Chondrocyte (in vitro differentiated cells): ENCODE results near the gene PFDN4. TPM values are rescaled to one million over a fixed set of nuclear protein-coding genes. Genes with fewer than 3 reads are reported as not detected.
A peak's percentile ranks its signal among the peaks of the same experiment; 100 is the strongest.
"Not testable (repeated sequence)": the region's sequence is repeated elsewhere in the genome, so short reads cannot be mapped to it uniquely, and the experiment has no call there.

Experiments used
- DNase-seq: peaks from one replicate; pipeline ENCODE4 v3.0.0; 2021; ENCODE audit warnings: mixed read lengths, low spot score
- H3K27ac Mint-ChIP-seq: one replicate; pipeline ENCODE4 v1.8.0; 2021; ENCODE audit warnings: mild to moderate bottlenecking, moderate library complexity, mixed read lengths; ENCODE audit not compliant: unreplicated experiment
- H3K27me3 Mint-ChIP-seq: 2 replicates; pipeline ENCODE4 v1.8.0; 2021; ENCODE audit warnings: low read depth, mixed read lengths
- H3K36me3 Mint-ChIP-seq: 2 replicates; pipeline ENCODE4 v1.8.0; 2021; ENCODE audit warnings: low read depth, mixed read lengths
- H3K4me1 Mint-ChIP-seq: 2 replicates; pipeline ENCODE4 v1.8.0; 2021; ENCODE audit warnings: low read depth, mild to moderate bottlenecking, mixed read lengths
- H3K4me3 Mint-ChIP-seq: one replicate; pipeline ENCODE4 v1.8.0; 2021; ENCODE audit warnings: mild to moderate bottlenecking, moderate library complexity, mixed read lengths; ENCODE audit not compliant: unreplicated experiment
- H3K9me3 Mint-ChIP-seq: 2 replicates; pipeline ENCODE4 v1.8.0; 2021; ENCODE audit warnings: low read depth, mixed read lengths
- total RNA-seq: library from RNA; stranded (reverse); gene quantifications from 3 replicates; pipeline ENCODE4 v1.2.1, GENCODE V29; 2021
- TF ChIP-seq, protein P1 (sequence below): fragments of 200-600 bp; sonication (generic); IDR thresholded peaks from 2 replicates; pipeline ENCODE4 v1.5.0; 2021; ENCODE audit warnings: antibody characterized with exemption, mild to moderate bottlenecking, moderate library complexity

PFDN4 gene
- total RNA-seq, 1 donor from 2014 or later = 18.6 TPM

DNA sequence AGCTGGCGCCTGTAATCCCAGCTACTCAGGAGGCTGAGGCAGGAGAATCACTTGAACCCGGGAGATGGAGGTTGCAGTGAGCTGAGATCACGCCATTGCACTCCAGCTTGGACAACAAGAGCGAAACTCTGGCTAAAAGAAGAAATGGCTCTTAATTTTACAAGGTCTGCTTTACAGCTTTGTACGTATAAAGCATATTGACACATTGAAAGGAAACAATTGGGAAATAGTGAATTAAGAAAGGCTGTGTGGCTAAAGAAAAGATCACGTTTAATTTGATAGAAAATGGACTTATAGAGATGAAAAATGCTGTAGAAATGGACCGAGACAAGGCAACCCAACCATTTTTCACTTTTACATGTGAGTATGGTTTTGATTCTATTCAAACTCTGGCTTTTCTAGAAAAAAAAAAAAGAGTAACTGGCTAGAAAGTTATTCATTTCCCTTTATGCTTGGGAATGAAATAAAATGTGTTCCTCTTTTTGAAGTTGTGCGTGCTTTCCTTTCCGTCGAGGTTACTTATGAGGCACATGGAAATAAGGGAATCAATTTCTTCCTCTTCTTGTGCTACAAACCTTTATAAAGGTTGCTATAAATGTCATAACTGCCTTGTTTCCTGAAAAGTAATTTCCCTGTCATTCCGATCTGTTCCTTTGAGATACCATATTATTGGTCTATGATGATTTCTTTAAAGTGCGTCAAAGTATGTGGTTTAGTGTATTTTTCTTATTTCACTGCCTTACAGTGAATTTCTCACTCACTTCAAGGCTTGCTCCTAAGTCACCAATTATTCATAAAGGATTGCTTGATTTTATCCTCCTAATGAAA, 29.4 kb downstream of the PFDN4 start:
- Mint-ChIP-seq H3K4me1 (no peaks in the 10 kb centered on the region), H3K4me3 (no peak overlapping the region), H3K27ac (no peak overlapping the region), H3K36me3 (no peaks in the 10 kb centered on the region), H3K27me3 (peaks cover 25% of the 10 kb centered on the region), H3K9me3 (peaks cover 9% of the 10 kb centered on the region)
- TF ChIP-seq, protein P1, sequence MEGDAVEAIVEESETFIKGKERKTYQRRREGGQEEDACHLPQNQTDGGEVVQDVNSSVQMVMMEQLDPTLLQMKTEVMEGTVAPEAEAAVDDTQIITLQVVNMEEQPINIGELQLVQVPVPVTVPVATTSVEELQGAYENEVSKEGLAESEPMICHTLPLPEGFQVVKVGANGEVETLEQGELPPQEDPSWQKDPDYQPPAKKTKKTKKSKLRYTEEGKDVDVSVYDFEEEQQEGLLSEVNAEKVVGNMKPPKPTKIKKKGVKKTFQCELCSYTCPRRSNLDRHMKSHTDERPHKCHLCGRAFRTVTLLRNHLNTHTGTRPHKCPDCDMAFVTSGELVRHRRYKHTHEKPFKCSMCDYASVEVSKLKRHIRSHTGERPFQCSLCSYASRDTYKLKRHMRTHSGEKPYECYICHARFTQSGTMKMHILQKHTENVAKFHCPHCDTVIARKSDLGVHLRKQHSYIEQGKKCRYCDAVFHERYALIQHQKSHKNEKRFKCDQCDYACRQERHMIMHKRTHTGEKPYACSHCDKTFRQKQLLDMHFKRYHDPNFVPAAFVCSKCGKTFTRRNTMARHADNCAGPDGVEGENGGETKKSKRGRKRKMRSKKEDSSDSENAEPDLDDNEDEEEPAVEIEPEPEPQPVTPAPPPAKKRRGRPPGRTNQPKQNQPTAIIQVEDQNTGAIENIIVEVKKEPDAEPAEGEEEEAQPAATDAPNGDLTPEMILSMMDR = no peak
- no peak for DNase-seq

DNA sequence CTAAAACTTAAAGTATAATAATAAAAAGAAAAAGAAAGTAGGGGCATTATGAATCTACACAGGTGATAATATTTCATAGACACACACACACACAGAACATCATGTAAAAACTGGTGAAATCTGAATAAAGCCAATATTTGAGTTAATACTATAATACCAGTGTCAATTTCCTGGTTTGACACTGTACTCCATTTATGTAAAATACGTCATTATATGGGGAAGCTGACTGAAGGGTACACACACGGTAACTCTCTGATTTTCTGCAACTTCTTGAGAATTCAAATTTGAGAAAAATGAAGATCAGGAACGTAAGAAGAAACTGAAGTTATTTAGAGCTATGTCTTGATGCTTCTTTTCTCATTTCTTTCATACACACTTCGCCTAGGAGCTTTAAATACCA, 36.2 kb downstream of the PFDN4 start:
- H3K9me3 Mint-ChIP-seq = peaks cover 17% of the 10 kb centered on the region
- H3K4me1 Mint-ChIP-seq = no peaks in the 10 kb centered on the region
- peaks cover 2% of the 10 kb centered on the region for H3K36me3 Mint-ChIP-seq
- TF ChIP-seq, protein P1 = no peak
- no peak overlapping the region for H3K27ac Mint-ChIP-seq
- no peak overlapping the region for H3K4me3 Mint-ChIP-seq
- no peak for DNase-seq
- peaks cover 10% of the 10 kb centered on the region for H3K27me3 Mint-ChIP-seq

DNA sequence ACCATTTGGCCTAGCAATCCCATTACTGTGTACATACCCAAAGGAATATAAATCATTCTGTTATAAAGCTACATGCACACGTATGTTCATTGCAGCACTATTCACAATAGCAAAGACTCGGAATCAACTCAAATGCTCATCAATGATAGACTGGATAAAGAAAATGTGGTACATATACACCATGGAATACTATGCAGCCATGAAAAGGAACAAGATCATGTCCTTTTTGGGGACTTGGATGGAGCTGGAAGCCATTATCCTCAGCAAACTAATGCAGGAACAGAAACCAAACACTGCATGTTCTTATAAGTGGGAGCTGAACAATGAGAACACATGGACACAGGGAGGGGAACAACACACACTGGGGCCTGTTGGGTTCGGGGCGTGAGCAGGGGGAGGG, 40.8 kb downstream of the PFDN4 start:
- H3K27ac Mint-ChIP-seq, H3K27me3 Mint-ChIP-seq, DNase-seq, H3K9me3 Mint-ChIP-seq, H3K36me3 Mint-ChIP-seq, H3K4me3 Mint-ChIP-seq, H3K4me1 Mint-ChIP-seq: not testable (repeated sequence)

DNA sequence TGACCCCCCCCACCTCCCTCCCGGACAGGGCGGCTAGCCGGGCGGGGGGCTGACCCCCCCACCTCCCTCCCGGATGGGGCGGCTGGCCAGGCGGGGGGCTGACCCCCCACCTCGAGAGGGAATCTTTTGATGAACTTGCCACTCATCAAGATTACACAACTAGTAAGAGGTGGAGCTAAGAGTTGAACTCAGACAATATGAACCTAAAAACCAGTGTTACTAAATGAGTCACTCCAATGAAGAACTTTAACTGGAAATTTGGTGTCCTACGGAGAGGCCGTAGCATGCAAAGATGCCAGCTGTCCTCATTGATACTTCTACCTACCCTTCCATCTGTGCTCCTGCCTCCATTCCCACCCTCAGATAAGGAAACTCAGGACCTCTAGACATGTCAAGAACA, 42.8 kb downstream of the PFDN4 start:
- Mint-ChIP-seq H3K27me3 (no peaks in the 10 kb centered on the region), H3K27ac (no peak overlapping the region), H3K36me3 (no peaks in the 10 kb centered on the region), H3K9me3 (peaks cover 7% of the 10 kb centered on the region), H3K4me1 (peaks cover 18% of the 10 kb centered on the region), H3K4me3 (no peak overlapping the region)
- TF ChIP-seq, protein P1 = no peak
- no peak for DNase-seq

DNA sequence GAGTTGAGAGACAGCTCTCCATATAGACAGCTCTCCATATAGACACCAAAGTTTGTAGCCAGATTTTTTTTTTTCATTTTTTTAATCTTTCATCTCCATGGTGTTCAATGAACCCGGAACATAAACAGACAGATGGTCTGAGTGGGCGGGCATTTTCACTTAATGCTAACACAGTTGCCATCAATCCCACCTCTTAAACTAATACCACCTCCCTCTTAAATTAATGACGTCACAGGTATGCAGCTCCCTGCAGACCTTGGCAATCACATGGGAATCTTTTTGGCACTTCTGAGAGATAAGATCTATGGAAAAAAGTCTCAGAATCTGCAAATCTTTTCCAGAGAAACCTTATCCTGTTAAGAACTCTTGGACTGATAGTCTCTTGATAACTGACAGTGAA, 43.2 kb downstream of the PFDN4 start:
- Mint-ChIP-seq H3K27me3 (no peaks in the 10 kb centered on the region), H3K27ac (no peak overlapping the region), H3K36me3 (no peaks in the 10 kb centered on the region), H3K4me3 (no peak overlapping the region), H3K9me3 (peaks cover 7% of the 10 kb centered on the region), H3K4me1 (peaks cover 22% of the 10 kb centered on the region)
- no peak for DNase-seq
- TF ChIP-seq, protein P1 = no peak

DNA sequence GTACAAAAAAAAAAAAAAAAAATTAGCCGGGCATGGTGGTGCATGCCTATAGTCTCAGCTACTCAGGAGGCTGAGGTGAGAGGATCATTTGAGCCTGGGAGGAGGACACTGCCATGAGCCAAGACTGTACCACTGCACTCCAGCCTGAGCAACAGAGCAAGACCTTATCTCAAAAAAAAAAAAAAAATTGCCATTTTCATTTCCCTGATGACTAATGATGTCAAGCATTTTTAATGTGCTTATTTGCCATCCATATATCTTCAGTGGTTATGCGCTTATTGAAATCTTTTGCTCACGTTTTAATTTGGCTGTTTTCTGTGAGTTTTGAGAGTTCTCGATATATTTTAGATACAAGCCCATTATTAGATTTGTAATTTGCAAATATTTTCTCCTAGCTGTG, 46.7 kb downstream of the PFDN4 start:
- DNase-seq = no peak
- Mint-ChIP-seq H3K27ac (peak overlapping the region; percentile 69), H3K4me1 (peaks cover 38% of the 10 kb centered on the region), H3K36me3 (no peaks in the 10 kb centered on the region), H3K9me3 (no peaks in the 10 kb centered on the region), H3K27me3 (no peaks in the 10 kb centered on the region), H3K4me3 (no peak overlapping the region)
- TF ChIP-seq, protein P1 = no peak
